ENCODE data around the gene NUDT2.

The NUDT2 gene

DNA sequence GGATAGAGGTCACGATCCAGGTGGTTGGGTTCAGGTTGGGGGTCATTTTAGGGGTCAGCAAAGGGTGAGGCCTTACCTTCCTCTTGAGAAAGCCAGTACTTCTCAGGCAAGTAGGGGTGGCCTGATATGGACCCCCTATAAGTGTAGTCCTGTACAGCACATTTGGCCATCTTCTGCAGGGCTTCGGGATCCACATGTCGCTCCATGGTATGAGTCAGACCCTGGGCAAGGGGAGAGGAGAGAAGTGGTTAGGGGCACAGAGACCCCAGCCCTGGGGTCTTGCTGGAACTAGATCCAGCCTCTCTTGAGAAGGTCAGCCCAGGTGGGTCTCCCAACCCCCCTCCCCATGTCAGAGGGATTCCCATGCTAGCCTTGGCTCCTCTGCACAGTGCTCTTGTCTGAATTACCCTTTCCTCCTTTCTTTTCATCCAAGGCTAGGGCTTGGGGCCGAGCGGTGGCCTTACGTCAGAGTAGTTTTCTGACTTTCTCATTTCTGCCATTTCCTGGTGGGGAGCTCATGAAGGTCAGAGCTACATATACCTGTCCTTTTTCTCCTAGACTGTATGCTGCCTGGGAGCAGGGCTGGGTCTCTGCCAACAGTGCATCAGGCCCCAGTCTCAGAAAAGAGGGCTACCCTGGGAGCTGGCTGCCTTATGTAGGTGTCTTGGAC lies 56.3 kb downstream of the NUDT2 start:
- no peak for DNase-seq (ENCODE audit: low spot score)

DNA sequence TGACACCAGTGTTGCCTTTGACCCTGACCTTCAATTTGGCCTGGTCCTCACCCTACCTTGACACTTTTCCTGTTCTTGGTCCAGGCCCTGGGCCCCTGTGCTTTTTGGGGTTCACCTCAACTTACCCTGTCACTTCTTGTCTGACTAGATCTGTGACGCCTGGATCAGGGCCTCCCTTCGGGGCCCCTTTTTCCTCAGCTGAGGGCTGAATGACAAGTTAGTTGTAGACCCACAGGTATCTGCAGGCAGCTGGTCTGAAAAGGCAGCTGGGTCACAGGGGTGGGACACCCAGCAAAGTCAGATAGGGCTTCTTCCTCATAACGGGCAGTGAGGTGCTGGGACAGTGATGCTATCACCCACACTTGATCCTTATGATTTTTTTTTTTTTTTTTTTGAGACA lies 57.3 kb downstream of the NUDT2 start:
- DNase-seq (ENCODE audit: low spot score): no peak

- no peak for DNase-seq (ENCODE audit: low spot score)
Measured at GRCh38 chr9:34387239-34387638, 57.9 kb downstream of the NUDT2 start.

GRCh38 chr9:34392511-34392910 lies 63.1 kb downstream of the NUDT2 start:
- DNase-seq (ENCODE audit: low spot score): no peak

Measured in RKO (cell line).